Neural crest cell (in vitro differentiated cells): ENCODE data around the gene SSR1. TPM values are rescaled to one million over a fixed set of nuclear protein-coding genes. Genes with fewer than 3 reads are reported as not detected.
A peak's percentile ranks its signal among the peaks of the same experiment; 100 is the strongest.

Experiments used
- DNase-seq: peaks from one replicate; pipeline ENCODE4 v3.0.0; 2021; ENCODE audit warnings: low read depth, mixed read lengths, low spot score
- H3K27ac Mint-ChIP-seq: one replicate; pipeline ENCODE4 v1.8.0; 2021; ENCODE audit warnings: mild to moderate bottlenecking, mixed read lengths; ENCODE audit not compliant: unreplicated experiment
- H3K27me3 Mint-ChIP-seq: 2 replicates; pipeline ENCODE4 v1.8.0; 2021; ENCODE audit warnings: low read depth, mild to moderate bottlenecking, mixed read lengths
- H3K36me3 Mint-ChIP-seq: 2 replicates; pipeline ENCODE4 v1.8.0; 2021; ENCODE audit warnings: low read depth, mild to moderate bottlenecking, mixed read lengths
- H3K4me1 Mint-ChIP-seq: 2 replicates; pipeline ENCODE4 v1.8.0; 2021; ENCODE audit warnings: mixed read lengths
- H3K4me3 Mint-ChIP-seq: one replicate; pipeline ENCODE4 v1.8.0; 2021; ENCODE audit warnings: mild to moderate bottlenecking, mixed read lengths
- H3K9me3 Mint-ChIP-seq: 2 replicates; pipeline ENCODE4 v1.8.0; 2021; ENCODE audit warnings: mixed read lengths
- CTCF ChIP-seq: fragments of 200-600 bp; sonication (generic); conservative IDR thresholded peaks from 2 replicates; pipeline ENCODE4 v1.5.0; 2021; ENCODE audit warnings: antibody characterized with exemption, mild to moderate bottlenecking
- total RNA-seq: library from RNA; stranded (reverse); gene quantifications from 2 replicates; pipeline ENCODE4 v1.2.1, GENCODE V29; 2021

SSR1 gene
- total RNA-seq, 1 donor from 2014 or later, result 110 TPM

DNA sequence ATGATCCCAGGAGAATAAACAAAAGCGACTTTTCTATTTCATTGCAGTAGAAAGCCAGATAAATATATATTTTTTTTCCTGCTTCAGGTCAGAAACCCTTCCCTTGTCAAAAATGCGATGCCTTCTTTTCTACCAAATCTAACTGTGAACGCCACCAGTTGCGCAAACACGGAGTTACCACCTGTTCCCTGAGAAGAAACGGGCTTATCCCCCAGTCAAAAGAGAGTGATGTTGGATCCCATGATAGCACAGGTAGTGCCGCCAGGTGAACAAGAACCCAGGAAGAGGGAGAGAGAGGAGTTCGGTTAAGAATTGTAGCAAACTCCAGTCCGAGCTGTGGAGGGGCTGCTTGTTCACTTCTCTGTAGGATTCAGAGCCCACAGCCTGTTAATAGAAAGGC lies 72.6 kb downstream of the SSR1 start:
- no peak overlapping the region for H3K4me3 Mint-ChIP-seq
- no peaks in the 10 kb centered on the region for H3K36me3 Mint-ChIP-seq
- H3K27ac Mint-ChIP-seq, result no peak overlapping the region
- peaks cover 26% of the 10 kb centered on the region for H3K4me1 Mint-ChIP-seq
- H3K9me3 Mint-ChIP-seq, result no peaks in the 10 kb centered on the region
- H3K27me3 Mint-ChIP-seq, result no peaks in the 10 kb centered on the region
- no peak for DNase-seq
- no peak for TF ChIP-seq CTCF

- H3K4me1 Mint-ChIP-seq, result peaks cover 26% of the 10 kb centered on the region
- no peak overlapping the region for H3K4me3 Mint-ChIP-seq
- no peak for TF ChIP-seq CTCF
- no peak for DNase-seq
- H3K9me3 Mint-ChIP-seq, result no peaks in the 10 kb centered on the region
- H3K36me3 Mint-ChIP-seq, result no peaks in the 10 kb centered on the region
- H3K27me3 Mint-ChIP-seq, result no peaks in the 10 kb centered on the region
- H3K27ac Mint-ChIP-seq, result no peak overlapping the region
Measured at GRCh38 chr6:7239590-7239948, 73.4 kb downstream of the SSR1 start.

DNA sequence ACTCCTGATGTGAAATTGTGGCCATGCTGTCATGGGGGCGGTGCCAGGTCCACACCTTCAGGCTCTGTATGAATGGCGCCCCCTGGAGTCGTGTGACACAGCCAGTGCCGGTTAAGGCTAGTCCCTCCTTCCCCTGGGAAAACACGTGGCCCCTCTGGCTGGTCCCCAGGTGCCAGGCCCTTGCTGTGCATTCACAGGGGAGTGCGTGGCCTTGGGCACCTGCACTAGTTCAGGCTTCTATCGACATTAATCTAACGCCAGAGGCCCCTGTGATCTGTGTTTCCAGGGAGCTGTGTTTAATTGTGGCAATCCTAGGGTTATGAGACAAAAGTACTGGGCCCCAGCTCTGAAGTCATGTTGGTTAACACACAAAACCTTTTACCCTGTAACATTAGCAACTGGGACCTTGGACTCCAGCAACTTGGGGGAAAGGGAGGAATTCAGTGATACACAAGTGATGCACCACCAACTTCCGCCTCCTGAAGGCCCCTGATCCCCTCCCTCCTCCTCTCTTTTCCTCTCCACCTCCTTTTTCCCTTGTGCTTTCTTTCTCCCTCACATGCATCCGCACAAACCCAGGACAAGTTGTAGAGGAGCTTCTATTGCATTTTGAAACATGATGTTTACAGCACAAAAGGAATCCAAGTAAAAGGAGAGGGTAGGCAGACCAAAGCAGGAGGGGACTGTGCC lies 74.0 kb downstream of the SSR1 start:
- Mint-ChIP-seq H3K36me3 (no peaks in the 10 kb centered on the region), H3K4me1 (peaks cover 26% of the 10 kb centered on the region), H3K27ac (no peak overlapping the region), H3K4me3 (no peak overlapping the region), H3K9me3 (no peaks in the 10 kb centered on the region), H3K27me3 (no peaks in the 10 kb centered on the region)
- DNase-seq, result peak; percentile 74
- TF ChIP-seq CTCF, result peak; percentile 71

GRCh38 chr6:7238526-7238899 lies 74.5 kb downstream of the SSR1 start:
- no peak for TF ChIP-seq CTCF
- Mint-ChIP-seq H3K27me3 (no peaks in the 10 kb centered on the region), H3K4me3 (no peak overlapping the region), H3K4me1 (peaks cover 24% of the 10 kb centered on the region), H3K27ac (no peak overlapping the region), H3K36me3 (no peaks in the 10 kb centered on the region), H3K9me3 (no peaks in the 10 kb centered on the region)
- no peak for DNase-seq

DNA sequence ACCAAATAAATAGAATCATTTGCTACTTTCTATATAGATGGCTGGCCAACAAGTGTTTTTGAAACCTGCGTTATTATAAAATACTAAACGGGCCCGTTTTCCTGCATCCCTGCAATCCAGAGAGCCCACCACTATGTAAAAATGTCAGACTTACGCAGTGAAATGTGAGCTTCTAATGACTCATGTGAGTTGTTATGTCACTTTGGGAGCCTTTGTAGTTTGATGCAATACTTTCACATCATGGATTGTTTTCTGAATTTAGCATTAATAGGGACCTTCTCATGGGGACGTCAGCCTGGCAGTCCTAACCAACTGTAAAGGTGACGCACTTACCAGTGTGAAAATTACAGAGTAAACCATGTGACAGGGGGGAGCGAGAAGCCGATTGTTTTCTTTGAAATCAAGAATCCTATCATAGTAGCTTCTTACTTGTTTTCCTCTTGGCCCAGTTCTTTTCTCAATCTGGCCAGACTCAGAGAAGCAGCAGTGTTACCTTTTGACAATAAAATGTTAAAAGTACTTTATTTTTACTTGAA lies 75.3 kb downstream of the SSR1 start:
- H3K27me3 Mint-ChIP-seq, result no peaks in the 10 kb centered on the region
- no peak for TF ChIP-seq CTCF
- no peak overlapping the region for H3K4me3 Mint-ChIP-seq
- no peaks in the 10 kb centered on the region for H3K36me3 Mint-ChIP-seq
- peaks cover 17% of the 10 kb centered on the region for H3K4me1 Mint-ChIP-seq
- H3K9me3 Mint-ChIP-seq, result no peaks in the 10 kb centered on the region
- no peak overlapping the region for H3K27ac Mint-ChIP-seq
- DNase-seq, result no peak
